GM18861 (cell line): Measurements from ENCODE around the gene ADAM8.
"Not testable (repeated sequence)": the region's sequence is repeated elsewhere in the genome, so short reads cannot be mapped to it uniquely, and the experiment has no call there.

Experiments
- ATAC-seq: cut with Tn5 transposase; IDR thresholded peaks from one replicate; pipeline ENCODE4 v1.9.1; 2021; ENCODE audit not compliant: unreplicated experiment

ADAM8 gene

GRCh38 chr10:133269367-133269766 lies 7.3 kb downstream of the ADAM8 start:
- no peak for ATAC-seq

GRCh38 chr10:133268532-133268931 lies 8.1 kb downstream of the ADAM8 start:
- no peak for ATAC-seq

GRCh38 chr10:133267829-133268228 lies 8.8 kb downstream of the ADAM8 start:
- ATAC-seq: no peak

GRCh38 chr10:133267293-133267692 lies 9.4 kb downstream of the ADAM8 start:
- ATAC-seq: no peak

GRCh38 chr10:133266056-133266795 lies 10.4 kb downstream of the ADAM8 start:
- no peak for ATAC-seq

GRCh38 chr10:133265052-133265451 lies 11.6 kb downstream of the ADAM8 start:
- ATAC-seq: not testable (repeated sequence)

- no peak for ATAC-seq
Observed at GRCh38 chr10:133264461-133264860, 12.2 kb downstream of the ADAM8 start.

- ATAC-seq: no peak
Observed at GRCh38 chr10:133263674-133264073, 13.0 kb downstream of the ADAM8 start.

GRCh38 chr10:133262696-133263095 lies 14.0 kb downstream of the ADAM8 start:
- no peak for ATAC-seq

- peak; percentile 14 for ATAC-seq
Observed at GRCh38 chr10:133261726-133262325, 14.8 kb downstream of the ADAM8 start.

GRCh38 chr10:133260895-133261725 lies 15.6 kb downstream of the ADAM8 start:
- ATAC-seq: peak; percentile 49

- no peak for ATAC-seq
Observed at GRCh38 chr10:133259602-133259989, 17.1 kb downstream of the ADAM8 start.

GRCh38 chr10:133258818-133259601 lies 17.7 kb downstream of the ADAM8 start:
- ATAC-seq: no peak

GRCh38 chr10:133258066-133258817 lies 18.4 kb downstream of the ADAM8 start:
- ATAC-seq: no peak

- ATAC-seq: no peak
Observed at GRCh38 chr10:133257489-133258065, 19.1 kb downstream of the ADAM8 start.

- ATAC-seq: no peak
Observed at GRCh38 chr10:133255323-133255722, 21.3 kb downstream of the ADAM8 start.

- ATAC-seq: no peak
Observed at GRCh38 chr10:133254421-133255120, 22.1 kb downstream of the ADAM8 start.

- ATAC-seq: no peak
Observed at GRCh38 chr10:133253361-133253955, 23.2 kb downstream of the ADAM8 start.

GRCh38 chr10:133252223-133252552 lies 24.5 kb downstream of the ADAM8 start:
- no peak for ATAC-seq
